Left lung (tissue), 14 donors: ENCODE measurements around the gene PTX3. TPM values are rescaled to one million over a fixed set of nuclear protein-coding genes. Genes with fewer than 3 reads are reported as not detected.

Experiments used
- ATAC-seq: fragments of 200-7000 bp; cut with Tn5 transposase; one replicate; pipeline ENCODE4 v1.9.1; 2020; ENCODE audit warnings: moderate library complexity
- DNase-seq, 4 donors: peaks; one replicate each; pipeline ENCODE4 v3.0.0-alpha.2; 2013 to 2020
- H3K27ac ChIP-seq, 2 donors: fragments of 200-600 bp; sonication (generic) in 1 of 2; one replicate each; pipeline versions ENCODE4 v1.5.0 to v1.8.0; 2020 to 2021
- H3K27me3 ChIP-seq, 2 donors: fragments of 200-600 bp; sonication (generic) in 1 of 2; one replicate each; pipeline versions ENCODE4 v1.5.0 to v1.8.0; 2020 to 2021
- H3K36me3 ChIP-seq, 2 donors: fragments of 200-600 bp; sonication (generic) in 1 of 2; one replicate each; pipeline versions ENCODE4 v1.5.0 to v1.8.0; 2020 to 2021
- H3K4me1 ChIP-seq, 2 donors: fragments of 200-600 bp; one replicate each; pipeline ENCODE4 v1.8.0; 2021
- H3K4me3 ChIP-seq, 2 donors: fragments of 200-600 bp; sonication (generic) in 1 of 2; one replicate each; pipeline versions ENCODE4 v1.5.0 to v1.8.0; 2020 to 2021; ENCODE audit warnings: mild to moderate bottlenecking in 1 of 2
- H3K9me3 ChIP-seq, 2 donors: fragments of 200-600 bp; sonication (generic) in 1 of 2; one replicate each; pipeline versions ENCODE4 v1.5.0 to v1.8.0; 2020 to 2021
- CTCF ChIP-seq, 2 donors: fragments of 200-600 bp; sonication (generic) in 1 of 2; IDR thresholded peaks; one replicate each; pipeline versions ENCODE4 v1.5.0 to v1.8.0; 2021; ENCODE audit warnings: antibody characterized with exemption in 2 of 2
- intact Hi-C, 2 donors: fragments of 100-400 bp; cut with DNase I; formaldehyde crosslinking; loops; one replicate each; pipeline versions ENCODE4 v1.11.2 to v1.14.2; 2022
- long read RNA-seq, 12 donors: library from polyadenylated mRNA in 2 of 12; unstranded in 2 of 12; transcript quantifications; one replicate each; pipeline ENCODE4 v2.0.0 and lab custom pipeline, GENCODE V29; 2019 to 2026
- polyA plus RNA-seq, 6 donors: library from polyadenylated mRNA; unstranded; fragments of 120-200 nt; gene quantifications; one replicate each; pipeline ENCODE4 v1.2.1, GENCODE V29; 2013; ENCODE audit not compliant: insufficient read length in 6 of 6
- total RNA-seq, 2 donors: library from RNA; stranded (reverse); fragmentation: NEBNext Ultra II Directional; extraction: Animal tissue kit (Norgen Biotek cat#: 25700); gene quantifications; one replicate each; pipeline ENCODE4 v1.2.1, GENCODE V29; 2021
- donor health status: DM: no; HTN: yes; CAD: no.
- donor health status: DM: no; HTN: no; CAD: no.

PTX3 gene
- 10 to 100 TPM in 1 of 2 donors, 1 to 10 TPM in 1; 5.6 to 93.7 TPM for total RNA-seq
- polyA plus RNA-seq, result 10 to 100 TPM; 22.7 to 41.3 (median 32.3) TPM
- long read RNA-seq, donor 1, transcript PTX3-201 (3 exons, 1,940 nt), result major isoform, 13 of 13 reads
- long read RNA-seq, donor 1, partial matches to known transcripts, result 0 of 13 reads
- long read RNA-seq, donor 1, other reads (novel, unspliced or antisense), result 0 of 13 reads
- long read RNA-seq, donor 2, transcript PTX3-201 (3 exons, 1,940 nt), result major isoform, 13 of 31 reads
- long read RNA-seq, donor 2, partial matches to known transcripts, result 18 of 31 reads
- long read RNA-seq, donor 2, other reads (novel, unspliced or antisense), result 0 of 31 reads
- long read RNA-seq, donor 3, transcript PTX3-201 (3 exons, 1,940 nt), result major isoform, 21 of 21 reads
- long read RNA-seq, donor 3, partial matches to known transcripts, result 0 of 21 reads
- long read RNA-seq, donor 3, other reads (novel, unspliced or antisense), result 0 of 21 reads
- long read RNA-seq, donor 4, partial matches to known transcripts, result 2 of 5 reads
- long read RNA-seq, donor 4, other reads (novel, unspliced or antisense), result 1 of 5 reads
- long read RNA-seq, donor 5, transcript PTX3-201 (3 exons, 1,940 nt), result major isoform, 10 of 25 reads
- long read RNA-seq, donor 5, partial matches to known transcripts, result 15 of 25 reads
- long read RNA-seq, donor 5, other reads (novel, unspliced or antisense), result 0 of 25 reads
- long read RNA-seq, donor 6, transcript PTX3-201 (3 exons, 1,940 nt), result major isoform, 14 of 14 reads
- long read RNA-seq, donor 6, partial matches to known transcripts, result 0 of 14 reads
- long read RNA-seq, donor 6, other reads (novel, unspliced or antisense), result 0 of 14 reads
- long read RNA-seq, donor 7, transcript PTX3-201 (3 exons, 1,940 nt), result major isoform, 9 of 9 reads
- long read RNA-seq, donor 7, partial matches to known transcripts, result 0 of 9 reads
- long read RNA-seq, donor 7, other reads (novel, unspliced or antisense), result 0 of 9 reads
- long read RNA-seq, donor 8, transcript PTX3-201 (3 exons, 1,940 nt), result major isoform, 9 of 9 reads
- long read RNA-seq, donor 8, partial matches to known transcripts, result 0 of 9 reads
- long read RNA-seq, donor 8, other reads (novel, unspliced or antisense), result 0 of 9 reads
- long read RNA-seq, donor 9, result 0 reads
- long read RNA-seq, donor 10, transcript PTX3-201 (3 exons, 1,940 nt), result major isoform, 23 of 24 reads
- long read RNA-seq, donor 10, partial matches to known transcripts, result 1 of 24 reads
- long read RNA-seq, donor 10, other reads (novel, unspliced or antisense), result 0 of 24 reads
- long read RNA-seq, donor 11, partial matches to known transcripts, result 0 of 2 reads
- long read RNA-seq, donor 11, other reads (novel, unspliced or antisense), result 0 of 2 reads
- long read RNA-seq, donor 12, transcript PTX3-201 (3 exons, 1,940 nt), result major isoform, 5 of 19 reads
- long read RNA-seq, donor 12, partial matches to known transcripts, result 14 of 19 reads
- long read RNA-seq, donor 12, other reads (novel, unspliced or antisense), result 0 of 19 reads

GRCh38 chr3:157436583-157437291 lies at the start of gene PTX3:
Gene PTX3, plus strand, starts transcription at chr3:157436850. Its CDS starts 84 bp downstream, at chr3:157436934.
- Histone ChIP-seq H3K9me3 (no peaks in the 10 kb centered on the region), H3K27me3 (peaks cover 0 to 31% of the 10 kb centered on the region in 2 donors), H3K36me3 (no peaks in the 10 kb centered on the region), H3K4me3 (peak within 1 kb of the TSS; percentile 46 to 61), H3K4me1 (peaks cover 3 to 42% of the 10 kb centered on the region in 2 donors), H3K27ac (peak within 1 kb of the TSS; percentile 59 to 63)
- intact Hi-C loops, result no loop called here
- ATAC-seq (peak; percentile 84), DNase-seq (peak; percentile 61 to 83 (median 70))
- no peak for TF ChIP-seq CTCF (IDR thresholded peaks at IDR 0.05)

GRCh38 chr3:157387708-157388435 lies 48.8 kb upstream of the PTX3 start:
- ATAC-seq, result no peak
- peak in 1 of 4 donors; percentile 42 for DNase-seq
- intact Hi-C loops, result no loop called here
- Histone ChIP-seq H3K4me1 (no peaks in the 10 kb centered on the region), H3K4me3 (no peak overlapping the region), H3K36me3 (no peaks in the 10 kb centered on the region), H3K27me3 (no peaks in the 10 kb centered on the region), H3K27ac (no peak overlapping the region), H3K9me3 (no peaks in the 10 kb centered on the region)
- TF ChIP-seq CTCF (IDR thresholded peaks at IDR 0.05), result no peak

- Histone ChIP-seq H3K9me3 (no peaks in the 10 kb centered on the region), H3K27me3 (no peaks in the 10 kb centered on the region), H3K4me3 (no peak overlapping the region), H3K36me3 (no peaks in the 10 kb centered on the region), H3K27ac (no peak overlapping the region), H3K4me1 (no peaks in the 10 kb centered on the region)
- intact Hi-C loops, result no loop called here
- no peak for TF ChIP-seq CTCF (IDR thresholded peaks at IDR 0.05)
- DNase-seq (no peak), ATAC-seq (no peak)
Measured at GRCh38 chr3:157388976-157389375, 47.7 kb upstream of the PTX3 start.
